ENCODE measurements around the gene USP9X. TPM values are rescaled to one million over a fixed set of nuclear protein-coding genes. Genes with fewer than 3 reads are reported as not detected.

The USP9X gene, protein sequence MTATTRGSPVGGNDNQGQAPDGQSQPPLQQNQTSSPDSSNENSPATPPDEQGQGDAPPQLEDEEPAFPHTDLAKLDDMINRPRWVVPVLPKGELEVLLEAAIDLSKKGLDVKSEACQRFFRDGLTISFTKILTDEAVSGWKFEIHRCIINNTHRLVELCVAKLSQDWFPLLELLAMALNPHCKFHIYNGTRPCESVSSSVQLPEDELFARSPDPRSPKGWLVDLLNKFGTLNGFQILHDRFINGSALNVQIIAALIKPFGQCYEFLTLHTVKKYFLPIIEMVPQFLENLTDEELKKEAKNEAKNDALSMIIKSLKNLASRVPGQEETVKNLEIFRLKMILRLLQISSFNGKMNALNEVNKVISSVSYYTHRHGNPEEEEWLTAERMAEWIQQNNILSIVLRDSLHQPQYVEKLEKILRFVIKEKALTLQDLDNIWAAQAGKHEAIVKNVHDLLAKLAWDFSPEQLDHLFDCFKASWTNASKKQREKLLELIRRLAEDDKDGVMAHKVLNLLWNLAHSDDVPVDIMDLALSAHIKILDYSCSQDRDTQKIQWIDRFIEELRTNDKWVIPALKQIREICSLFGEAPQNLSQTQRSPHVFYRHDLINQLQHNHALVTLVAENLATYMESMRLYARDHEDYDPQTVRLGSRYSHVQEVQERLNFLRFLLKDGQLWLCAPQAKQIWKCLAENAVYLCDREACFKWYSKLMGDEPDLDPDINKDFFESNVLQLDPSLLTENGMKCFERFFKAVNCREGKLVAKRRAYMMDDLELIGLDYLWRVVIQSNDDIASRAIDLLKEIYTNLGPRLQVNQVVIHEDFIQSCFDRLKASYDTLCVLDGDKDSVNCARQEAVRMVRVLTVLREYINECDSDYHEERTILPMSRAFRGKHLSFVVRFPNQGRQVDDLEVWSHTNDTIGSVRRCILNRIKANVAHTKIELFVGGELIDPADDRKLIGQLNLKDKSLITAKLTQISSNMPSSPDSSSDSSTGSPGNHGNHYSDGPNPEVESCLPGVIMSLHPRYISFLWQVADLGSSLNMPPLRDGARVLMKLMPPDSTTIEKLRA (N-terminal part only)
- total RNA-seq: 10 to 100 TPM; 76.1 to 78.2 TPM
- 10 to 100 TPM; 12.9 to 30.8 TPM for polyA plus RNA-seq

DNA sequence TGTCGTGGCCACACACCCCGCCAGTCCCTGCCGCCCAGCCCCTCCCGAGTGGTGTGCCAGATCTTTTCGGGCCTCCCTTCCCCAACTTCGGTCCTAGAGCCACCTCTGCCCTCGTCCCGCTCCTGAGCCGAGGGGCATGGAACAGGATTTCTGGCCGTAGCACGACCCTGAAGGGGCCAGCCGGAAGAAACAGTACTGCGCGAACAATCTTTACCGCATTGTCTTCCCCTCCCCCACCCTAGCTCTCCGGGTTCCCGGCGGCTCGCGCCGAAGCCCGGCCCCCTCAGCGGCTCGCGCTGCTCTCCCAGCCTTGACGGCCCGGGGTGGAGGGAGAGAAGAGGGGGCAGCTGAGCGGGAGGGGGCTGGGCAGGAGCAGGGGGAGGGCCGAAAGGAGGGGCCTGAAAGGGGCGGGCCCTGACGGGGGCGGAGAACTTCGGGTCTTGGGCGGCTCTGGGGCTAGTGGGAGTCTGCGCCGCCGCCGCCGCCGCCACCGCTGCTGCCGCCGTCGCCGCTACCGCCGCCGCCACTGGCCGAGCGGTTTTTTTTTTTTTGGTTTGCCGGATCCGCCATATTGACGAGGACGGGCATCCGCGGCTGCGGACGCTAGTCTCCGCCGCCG is at the start of gene USP9X:
Gene USP9X (plus strand): TSS at position 553 of the 619 bp plus-strand sequence. CDS start 38,184 bp downstream, outside the sequence.
- intact Hi-C loops (cut with micrococcal nuclease): loop anchor here (1.0 to 10.0 kb wide), 7 partner anchors 32 to 910 kb away; partner anchors contain the start of genes ATP6AP2, CXorf38 and DDX3X
- ChIA-PET CTCF (ENCODE audit: partially characterized antibody) (interaction anchor here (0.8 to 1.8 kb wide), 4 partner anchors 30 to 433 kb away, joined by 4 to 12 read pairs (median 8); no protein-coding TSS in a partner anchor), POLR2A (ENCODE audit: partially characterized antibody) (interaction anchor here (0.6 to 4.2 kb wide), 21 partner anchors 11 to 908 kb away, joined by 3 to 42 read pairs (median 8); partner anchors contain the start of genes CXorf38 and MED14)
- no peaks in the 10 kb centered on the region for H3K27me3 ChIP-seq (ENCODE audit: insufficient read depth, low read length)
- Mint-ChIP-seq H3K4me3 (peak within 1 kb of the TSS; percentile 88 to 99 (median 97)), H3K4me1 (peaks cover 15 to 44% (median 36%) of the 10 kb centered on the region in 4 donors), H3K9me3 (peaks cover 0 to 9% (median 0%) of the 10 kb centered on the region in 8 donors), H3K27me3 (peaks cover 0 to 1% of the 10 kb centered on the region in 2 donors), H3K36me3 (peaks cover 0 to 25% of the 10 kb centered on the region in 2 donors), H3K27ac (peak within 1 kb of the TSS; percentile 97 to 100 (median 100))
- H3K9me3 ChIP-seq (ENCODE audit: control insufficient read depth in 1 of 2, low read length in 2 of 2): no peaks in the 10 kb centered on the region
- H3K27ac ChIP-seq (ENCODE audit: low read depth, low read length): peak within 1 kb of the TSS; percentile 95
- DNase-seq: peak; percentile 91 to 93 (median 92)
- H3K4me3 ChIP-seq (ENCODE audit: low read length in 2 of 2): peak within 1 kb of the TSS; percentile 81 to 91
- H3K4me1 ChIP-seq (ENCODE audit: insufficient read depth, low read length): peaks cover 27% of the 10 kb centered on the region
- H3K36me3 ChIP-seq (ENCODE audit: insufficient read depth, low read length): no peaks in the 10 kb centered on the region

DNA sequence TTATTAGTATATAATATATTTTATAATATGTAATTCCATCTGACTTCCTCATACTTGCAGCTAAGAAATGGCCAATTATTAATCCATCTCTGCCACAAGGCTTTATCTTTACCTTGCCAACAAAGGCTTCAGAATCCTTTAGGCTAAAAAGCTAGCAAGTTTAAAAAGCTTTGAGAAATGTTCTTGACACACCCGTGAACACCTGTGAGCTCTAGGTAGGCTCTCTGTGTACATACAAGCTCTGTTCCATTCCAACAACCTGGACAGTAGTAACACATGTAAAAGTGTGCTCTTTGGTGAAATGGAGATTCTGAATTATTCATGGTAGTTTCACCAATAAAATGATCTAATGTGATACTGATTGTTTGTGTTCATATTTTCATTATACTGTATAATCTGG is 49.7 kb upstream of the USP9X start:
- no peaks in the 10 kb centered on the region for H3K36me3 Mint-ChIP-seq
- DNase-seq: no peak
- ChIA-PET POLR2A (ENCODE audit: partially characterized antibody) (no interaction called here), CTCF (ENCODE audit: partially characterized antibody) (no interaction called here)
- Histone ChIP-seq H3K27ac (ENCODE audit: low read depth, low read length) (no peak overlapping the region), H3K9me3 (ENCODE audit: control insufficient read depth in 1 of 2, low read length in 2 of 2) (no peaks in the 10 kb centered on the region), H3K36me3 (ENCODE audit: insufficient read depth, low read length) (no peaks in the 10 kb centered on the region), H3K4me1 (ENCODE audit: insufficient read depth, low read length) (no peaks in the 10 kb centered on the region), H3K27me3 (ENCODE audit: insufficient read depth, low read length) (no peaks in the 10 kb centered on the region), H3K4me3 (ENCODE audit: low read length in 2 of 2) (no peak overlapping the region)
- H3K27ac Mint-ChIP-seq: no peak overlapping the region
- no peaks in the 10 kb centered on the region for H3K4me1 Mint-ChIP-seq
- H3K27me3 Mint-ChIP-seq: no peaks in the 10 kb centered on the region
- no peaks in the 10 kb centered on the region for H3K9me3 Mint-ChIP-seq
- no peak overlapping the region for H3K4me3 Mint-ChIP-seq
- intact Hi-C loops (cut with micrococcal nuclease): no loop called here

DNA sequence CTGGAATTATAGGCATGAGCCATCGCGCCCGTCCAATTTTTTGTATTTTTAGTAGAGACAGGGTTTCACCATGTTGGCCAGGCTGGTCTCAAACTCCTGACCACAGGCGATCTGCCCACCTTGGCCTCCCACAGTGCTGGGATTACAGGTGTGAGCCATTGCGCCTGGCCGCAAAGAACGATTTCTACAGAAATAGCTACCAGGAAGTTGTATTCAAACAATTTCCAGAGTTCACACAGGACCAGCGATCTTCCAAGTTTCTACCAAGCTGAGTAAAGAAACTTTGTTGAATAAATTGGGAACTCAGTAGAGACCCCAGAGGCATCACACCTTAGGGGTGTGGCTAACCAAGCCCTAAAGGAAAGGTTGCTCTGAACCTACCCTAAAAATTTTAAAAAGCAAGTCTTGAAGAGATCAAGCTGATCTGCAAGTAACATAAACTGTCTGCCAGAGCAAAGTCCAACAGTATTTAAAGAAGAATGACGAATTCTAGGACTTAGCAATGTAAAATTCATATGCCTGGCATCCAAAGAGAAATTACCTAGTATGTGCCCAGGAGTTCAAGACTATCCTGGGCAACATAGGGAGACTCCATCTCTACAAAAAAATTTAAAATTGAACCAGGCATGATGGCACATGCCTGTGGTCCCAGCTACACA is 48.4 kb upstream of the USP9X start:
- H3K36me3 Mint-ChIP-seq: no peaks in the 10 kb centered on the region
- H3K27ac ChIP-seq (ENCODE audit: low read depth, low read length): no peak overlapping the region
- no peaks in the 10 kb centered on the region for H3K4me1 ChIP-seq (ENCODE audit: insufficient read depth, low read length)
- no peaks in the 10 kb centered on the region for H3K9me3 ChIP-seq (ENCODE audit: control insufficient read depth in 1 of 2, low read length in 2 of 2)
- no peaks in the 10 kb centered on the region for H3K4me1 Mint-ChIP-seq
- H3K27ac Mint-ChIP-seq: no peak overlapping the region
- no peaks in the 10 kb centered on the region for H3K36me3 ChIP-seq (ENCODE audit: insufficient read depth, low read length)
- no peak overlapping the region for H3K4me3 Mint-ChIP-seq
- ChIA-PET CTCF (ENCODE audit: partially characterized antibody) (interaction anchor here (0.7 kb wide), 1 partner anchor 78 kb away, joined by 3 read pairs; no protein-coding TSS in a partner anchor), POLR2A (ENCODE audit: partially characterized antibody) (no interaction called here)
- intact Hi-C loops (cut with micrococcal nuclease): no loop called here
- H3K4me3 ChIP-seq (ENCODE audit: low read length in 2 of 2): no peak overlapping the region
- no peaks in the 10 kb centered on the region for H3K9me3 Mint-ChIP-seq
- H3K27me3 ChIP-seq (ENCODE audit: insufficient read depth, low read length): no peaks in the 10 kb centered on the region
- DNase-seq: no peak
- H3K27me3 Mint-ChIP-seq: no peaks in the 10 kb centered on the region

DNA sequence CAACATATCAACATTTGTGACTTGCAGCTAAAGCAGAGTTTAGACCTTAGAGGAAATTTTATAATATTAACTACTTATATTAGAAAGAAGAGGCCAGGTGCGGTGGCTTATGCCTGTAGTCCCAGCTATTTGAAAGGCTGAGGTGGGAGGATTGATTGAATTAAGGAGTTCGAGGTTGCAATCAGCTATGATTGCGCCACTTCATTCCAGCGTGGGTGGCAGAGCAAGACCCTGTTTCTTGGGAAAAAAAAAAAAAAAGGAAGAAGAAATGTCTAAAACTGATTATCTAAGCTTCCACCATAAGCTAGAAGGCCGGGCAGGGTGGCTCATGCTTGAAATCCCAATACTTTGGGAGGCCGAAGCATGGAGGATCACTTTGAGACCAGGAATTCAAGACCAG is 42.0 kb upstream of the USP9X start:
- no peak overlapping the region for H3K27ac ChIP-seq (ENCODE audit: low read depth, low read length)
- Mint-ChIP-seq H3K4me3 (no peak overlapping the region), H3K36me3 (no peaks in the 10 kb centered on the region), H3K27me3 (no peaks in the 10 kb centered on the region), H3K4me1 (no peaks in the 10 kb centered on the region), H3K9me3 (no peaks in the 10 kb centered on the region), H3K27ac (no peak overlapping the region)
- intact Hi-C loops (cut with micrococcal nuclease): no loop called here
- no peaks in the 10 kb centered on the region for H3K27me3 ChIP-seq (ENCODE audit: insufficient read depth, low read length)
- ChIA-PET CTCF (ENCODE audit: partially characterized antibody) (interaction anchor here (0.7 kb wide), 1 partner anchor 34 kb away, joined by 3 read pairs; no protein-coding TSS in a partner anchor), POLR2A (ENCODE audit: partially characterized antibody) (no interaction called here)
- H3K36me3 ChIP-seq (ENCODE audit: insufficient read depth, low read length): no peaks in the 10 kb centered on the region
- no peaks in the 10 kb centered on the region for H3K4me1 ChIP-seq (ENCODE audit: insufficient read depth, low read length)
- DNase-seq: no peak
- H3K9me3 ChIP-seq (ENCODE audit: control insufficient read depth in 1 of 2, low read length in 2 of 2): no peaks in the 10 kb centered on the region
- no peak overlapping the region for H3K4me3 ChIP-seq (ENCODE audit: low read length in 2 of 2)

DNA sequence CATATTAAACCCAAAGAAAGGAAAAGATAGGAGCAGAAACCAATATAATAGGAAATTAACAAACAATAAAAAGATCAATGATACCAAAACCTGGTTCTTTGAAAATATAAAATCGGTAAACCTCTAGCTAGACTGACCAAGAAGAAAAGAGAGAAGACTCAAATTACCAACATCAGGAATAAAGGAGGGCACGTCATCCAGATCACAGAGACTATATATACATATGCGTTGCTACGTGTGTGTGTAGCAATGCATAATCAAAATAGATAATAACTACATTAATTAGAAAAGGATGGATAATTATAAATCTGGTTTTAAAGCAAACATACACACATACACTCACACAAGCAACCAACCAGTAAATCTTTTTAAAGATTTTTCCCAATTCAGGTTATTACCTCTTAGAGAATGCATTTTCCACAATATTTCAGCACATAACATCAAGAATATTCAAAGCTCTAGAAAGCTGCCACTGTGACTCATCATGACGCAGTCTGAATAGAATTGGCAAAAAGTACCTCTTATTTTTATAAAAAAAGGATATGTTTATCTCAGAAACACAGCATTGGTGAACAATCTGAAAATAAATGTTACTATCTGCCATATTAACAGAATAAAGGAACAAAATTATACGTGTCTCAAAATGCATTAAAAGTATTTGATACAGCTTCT is 41.4 kb upstream of the USP9X start:
- H3K27me3 ChIP-seq (ENCODE audit: insufficient read depth, low read length): no peaks in the 10 kb centered on the region
- no peaks in the 10 kb centered on the region for H3K36me3 ChIP-seq (ENCODE audit: insufficient read depth, low read length)
- POLR2A ChIA-PET (ENCODE audit: partially characterized antibody): no interaction called here
- no peak overlapping the region for H3K27ac ChIP-seq (ENCODE audit: low read depth, low read length)
- H3K4me3 ChIP-seq (ENCODE audit: low read length in 2 of 2): no peak overlapping the region
- Mint-ChIP-seq H3K4me3 (no peak overlapping the region), H3K27me3 (no peaks in the 10 kb centered on the region), H3K9me3 (no peaks in the 10 kb centered on the region), H3K36me3 (no peaks in the 10 kb centered on the region), H3K4me1 (no peaks in the 10 kb centered on the region), H3K27ac (no peak overlapping the region)
- no peaks in the 10 kb centered on the region for H3K4me1 ChIP-seq (ENCODE audit: insufficient read depth, low read length)
- intact Hi-C loops (cut with micrococcal nuclease): no loop called here
- no peaks in the 10 kb centered on the region for H3K9me3 ChIP-seq (ENCODE audit: control insufficient read depth in 1 of 2, low read length in 2 of 2)
- CTCF ChIA-PET (ENCODE audit: partially characterized antibody): interaction anchor here (0.7 kb wide), 1 partner anchor 35 kb away, joined by 3 read pairs; no protein-coding TSS in a partner anchor
- DNase-seq: no peak

DNA sequence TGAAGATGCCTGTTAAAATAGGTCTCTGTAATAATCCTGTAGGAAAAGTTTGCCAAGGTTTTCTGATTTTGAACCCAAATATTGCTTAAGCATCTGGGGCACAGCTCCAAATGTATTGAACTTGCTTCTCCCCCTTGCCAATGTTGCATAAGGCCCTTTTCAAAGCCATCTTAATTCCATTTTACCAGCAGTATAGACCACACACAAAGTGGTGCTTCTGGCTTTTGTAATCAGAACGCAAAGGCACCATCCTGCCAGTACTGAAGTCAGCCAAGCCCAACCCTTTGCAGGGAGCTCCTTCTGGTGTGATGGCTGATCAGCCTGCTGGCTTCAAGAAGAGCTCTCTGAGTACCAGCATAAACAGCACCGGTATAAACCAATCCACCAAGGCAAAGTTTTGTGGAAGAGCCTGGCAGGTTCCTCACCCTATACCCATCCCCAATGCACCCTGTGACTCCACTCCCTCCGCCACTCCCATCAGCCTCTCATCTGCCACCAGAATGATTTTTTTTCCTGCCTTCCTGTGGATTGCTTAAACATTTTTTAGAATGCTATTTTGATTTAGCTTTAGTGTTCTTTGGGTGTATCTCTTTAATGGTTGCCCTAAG is 39.2 kb upstream of the USP9X start:
- Histone ChIP-seq H3K36me3 (ENCODE audit: insufficient read depth, low read length) (no peaks in the 10 kb centered on the region), H3K27ac (ENCODE audit: low read depth, low read length) (no peak overlapping the region), H3K27me3 (ENCODE audit: insufficient read depth, low read length) (no peaks in the 10 kb centered on the region), H3K9me3 (ENCODE audit: control insufficient read depth in 1 of 2, low read length in 2 of 2) (no peaks in the 10 kb centered on the region), H3K4me1 (ENCODE audit: insufficient read depth, low read length) (no peaks in the 10 kb centered on the region), H3K4me3 (ENCODE audit: low read length in 2 of 2) (no peak overlapping the region)
- ChIA-PET POLR2A (ENCODE audit: partially characterized antibody) (no interaction called here), CTCF (ENCODE audit: partially characterized antibody) (no interaction called here)
- no peaks in the 10 kb centered on the region for H3K4me1 Mint-ChIP-seq
- no peak for DNase-seq
- H3K27me3 Mint-ChIP-seq: no peaks in the 10 kb centered on the region
- H3K27ac Mint-ChIP-seq: no peak overlapping the region
- H3K9me3 Mint-ChIP-seq: no peaks in the 10 kb centered on the region
- H3K36me3 Mint-ChIP-seq: no peaks in the 10 kb centered on the region
- no peak overlapping the region for H3K4me3 Mint-ChIP-seq
- intact Hi-C loops (cut with micrococcal nuclease): no loop called here
